Ishikawa (cell line): Measurements from ENCODE around the gene KIAA0319L.

Source experiments
- CEBPB ChIP-seq: IDR thresholded peaks from 2 replicates; pipeline ENCODE4 v1.6.1; 2012
- CREB1 ChIP-seq: IDR thresholded peaks from 2 replicates; pipeline ENCODE4 v1.6.1; 2012; ENCODE audit warnings: low read depth
- EGR1 ChIP-seq: IDR thresholded peaks from 2 replicates; pipeline ENCODE4 v1.6.1; 2012
- EP300 ChIP-seq: IDR thresholded peaks from 2 replicates; pipeline ENCODE4 v1.6.1; 2012; ENCODE audit warnings: borderline replicate concordance
- NFIC ChIP-seq: IDR thresholded peaks from 2 replicates; pipeline ENCODE4 v1.6.1; 2012
- RAD21 ChIP-seq: IDR thresholded peaks from 2 replicates; pipeline ENCODE4 v1.6.1; 2012; ENCODE audit warnings: low read depth
- TAF1 ChIP-seq: IDR thresholded peaks from 2 replicates; pipeline ENCODE4 v1.6.1; 2012; ENCODE audit warnings: low read depth, mild to moderate bottlenecking
- TEAD4 ChIP-seq: IDR thresholded peaks from 2 replicates; pipeline ENCODE4 v1.6.1; 2012
- YY1 ChIP-seq: IDR thresholded peaks from 2 replicates; pipeline ENCODE4 v1.6.1; 2012; ENCODE audit warnings: low read depth
- ZBTB7A ChIP-seq: IDR thresholded peaks from 2 replicates; pipeline ENCODE4 v1.6.1; 2012; ENCODE audit warnings: low read depth
- TF ChIP-seq, protein P1 (sequence below): IDR thresholded peaks from 2 replicates; pipeline ENCODE4 v1.6.1; 2012
- TF ChIP-seq, protein P2 (sequence below): IDR thresholded peaks from 2 replicates; pipeline ENCODE4 v1.6.1; 2012

DNA sequence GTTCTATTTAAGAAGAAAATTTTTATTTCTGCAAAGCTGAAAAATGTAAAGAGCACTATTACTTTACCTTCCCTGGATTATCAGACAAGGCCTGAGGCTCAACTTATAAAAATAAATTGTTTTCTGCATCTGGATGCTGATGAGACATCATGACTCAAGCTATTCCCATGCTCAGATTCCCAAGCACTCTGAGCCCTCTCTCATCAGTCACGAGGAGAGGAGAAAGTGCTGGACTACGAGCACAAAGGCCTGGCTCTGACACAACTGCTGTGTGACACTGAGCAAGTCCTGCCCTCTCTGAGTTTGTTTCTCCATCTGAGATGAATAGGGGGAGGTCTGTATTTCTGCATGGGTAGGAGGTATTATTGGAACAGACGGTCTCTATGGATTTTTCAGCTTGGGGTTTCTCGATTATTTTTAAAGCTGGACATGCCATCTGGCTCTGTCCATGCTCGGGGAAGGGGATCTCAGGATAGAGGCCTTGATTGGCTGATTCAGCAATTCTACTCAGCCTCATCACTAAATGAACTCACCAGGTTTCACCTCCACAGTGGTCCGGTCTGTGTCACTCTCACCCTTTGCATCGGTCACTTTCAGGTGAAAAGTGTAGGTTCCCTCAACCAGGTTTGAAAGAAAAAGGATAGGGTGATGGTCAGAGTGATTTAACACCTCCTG is 107.7 kb downstream of the KIAA0319L start:
- no peak for TF ChIP-seq TAF1
- TF ChIP-seq, protein P1, sequence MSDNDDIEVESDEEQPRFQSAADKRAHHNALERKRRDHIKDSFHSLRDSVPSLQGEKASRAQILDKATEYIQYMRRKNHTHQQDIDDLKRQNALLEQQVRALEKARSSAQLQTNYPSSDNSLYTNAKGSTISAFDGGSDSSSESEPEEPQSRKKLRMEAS, result no peak
- TF ChIP-seq YY1, result no peak
- no peak for TF ChIP-seq EGR1
- TF ChIP-seq CREB1, result no peak
- TF ChIP-seq, protein P2, sequence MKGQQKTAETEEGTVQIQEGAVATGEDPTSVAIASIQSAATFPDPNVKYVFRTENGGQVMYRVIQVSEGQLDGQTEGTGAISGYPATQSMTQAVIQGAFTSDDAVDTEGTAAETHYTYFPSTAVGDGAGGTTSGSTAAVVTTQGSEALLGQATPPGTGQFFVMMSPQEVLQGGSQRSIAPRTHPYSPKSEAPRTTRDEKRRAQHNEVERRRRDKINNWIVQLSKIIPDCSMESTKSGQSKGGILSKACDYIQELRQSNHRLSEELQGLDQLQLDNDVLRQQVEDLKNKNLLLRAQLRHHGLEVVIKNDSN, result no peak
- TF ChIP-seq TEAD4, result no peak
- no peak for TF ChIP-seq EP300
- no peak for TF ChIP-seq CEBPB
- TF ChIP-seq RAD21, result no peak
- TF ChIP-seq NFIC, result no peak
- no peak for TF ChIP-seq ZBTB7A
